A204.1 (cell line): ENCODE data around the gene MYL10.
"Not testable (repeated sequence)": the region's sequence is repeated elsewhere in the genome, so short reads cannot be mapped to it uniquely, and the experiment has no call there.

Experiments
- FAIRE-seq: peaks from 2 replicates; lab custom pipeline; 2012; peaks lifted over from hg19 to GRCh38; lab: Jason Lieb, UNC

The MYL10 gene

DNA sequence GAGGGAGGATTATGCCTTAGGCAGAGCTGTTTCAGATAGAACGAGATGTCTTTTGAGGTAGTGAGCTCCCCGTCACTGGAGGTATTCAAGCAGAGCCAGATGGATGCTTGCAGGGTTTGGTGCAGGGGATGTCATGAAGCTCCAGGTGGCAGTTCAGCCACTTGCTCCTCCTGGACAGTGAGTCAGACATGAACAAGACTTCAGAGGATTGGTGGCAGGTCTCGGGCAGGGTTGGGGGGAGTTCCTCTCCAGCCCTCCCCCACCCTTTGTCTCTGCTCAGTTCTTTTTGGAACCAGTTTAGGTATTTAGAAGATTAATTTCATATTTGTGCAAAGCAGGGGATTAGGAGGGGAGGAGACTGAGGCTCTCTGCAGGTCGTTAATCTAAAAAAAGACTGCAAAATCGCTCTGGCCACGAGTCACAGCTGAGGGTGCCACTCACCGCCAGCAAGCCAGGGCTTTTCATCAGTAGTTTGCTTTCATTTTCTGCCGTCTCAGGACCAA is 21.5 kb upstream of the MYL10 start:
- FAIRE-seq, result no peak

DNA sequence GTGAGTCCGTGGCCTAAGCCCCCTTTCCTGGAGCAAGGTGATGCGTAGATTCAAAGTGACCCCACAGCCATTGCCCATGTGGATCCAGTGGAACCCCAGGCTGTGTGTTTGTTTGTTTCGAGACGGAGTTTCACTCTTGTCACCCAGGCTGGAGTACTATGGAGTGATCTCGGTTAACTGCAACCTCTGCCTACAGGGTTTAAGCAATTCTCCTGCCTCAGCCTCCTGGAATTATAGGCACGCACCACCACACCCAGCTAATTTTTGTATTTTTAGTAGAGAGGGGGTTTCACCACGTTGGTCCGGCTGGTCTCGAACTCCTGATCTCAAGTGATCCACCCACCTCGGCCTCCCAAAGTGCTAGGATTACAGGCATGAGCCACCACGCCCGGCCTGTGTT is 18.8 kb upstream of the MYL10 start:
- not testable (repeated sequence) for FAIRE-seq

- no peak for FAIRE-seq
Observed at GRCh38 chr7:101645951-101646350, 16.9 kb upstream of the MYL10 start.

DNA sequence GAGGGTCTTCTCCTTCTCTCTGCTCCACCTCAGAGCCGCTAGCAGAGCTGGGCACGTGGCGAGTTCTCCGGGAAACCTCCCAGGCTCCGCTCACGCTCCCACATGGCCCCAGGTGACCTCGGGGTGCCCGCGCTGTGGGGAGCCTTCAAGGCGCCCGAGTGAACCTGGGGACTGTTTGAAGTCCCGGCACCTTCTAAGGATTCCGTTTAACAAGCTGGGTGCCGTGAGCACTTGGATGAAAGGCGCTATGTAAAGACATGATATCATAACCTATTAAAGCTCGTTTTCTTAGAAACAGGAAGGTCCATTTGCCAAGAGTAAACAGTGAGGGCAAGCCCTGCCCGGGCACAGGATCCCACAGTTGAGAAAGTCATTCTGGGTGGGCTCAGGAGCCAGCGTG is 15.8 kb upstream of the MYL10 start:
- FAIRE-seq, result no peak

GRCh38 chr7:101639127-101639526 is 10.0 kb upstream of the MYL10 start:
- not testable (repeated sequence) for FAIRE-seq

- no peak for FAIRE-seq
Observed at GRCh38 chr7:101636822-101637623, 7.9 kb upstream of the MYL10 start.

DNA sequence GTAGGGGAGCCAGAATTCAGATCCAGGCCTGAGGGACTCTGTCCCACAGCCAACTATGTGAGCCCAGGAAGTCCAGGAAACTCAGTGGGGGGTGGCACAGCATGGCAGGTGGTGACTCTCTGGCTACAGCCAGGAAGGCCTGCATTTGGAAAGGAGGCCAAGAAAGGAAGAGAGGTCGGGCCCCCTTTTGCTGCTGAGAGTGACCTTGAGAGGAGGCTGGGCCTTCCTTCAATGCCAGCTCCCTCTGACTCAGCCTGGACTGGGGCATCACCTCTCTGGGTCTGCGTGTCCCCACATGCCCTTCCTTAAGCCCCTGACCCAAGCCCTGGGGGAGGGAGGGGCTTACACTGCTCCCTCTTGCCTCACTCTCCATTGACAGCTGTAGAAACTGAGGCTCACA is 6.4 kb upstream of the MYL10 start:
- FAIRE-seq, result no peak

DNA sequence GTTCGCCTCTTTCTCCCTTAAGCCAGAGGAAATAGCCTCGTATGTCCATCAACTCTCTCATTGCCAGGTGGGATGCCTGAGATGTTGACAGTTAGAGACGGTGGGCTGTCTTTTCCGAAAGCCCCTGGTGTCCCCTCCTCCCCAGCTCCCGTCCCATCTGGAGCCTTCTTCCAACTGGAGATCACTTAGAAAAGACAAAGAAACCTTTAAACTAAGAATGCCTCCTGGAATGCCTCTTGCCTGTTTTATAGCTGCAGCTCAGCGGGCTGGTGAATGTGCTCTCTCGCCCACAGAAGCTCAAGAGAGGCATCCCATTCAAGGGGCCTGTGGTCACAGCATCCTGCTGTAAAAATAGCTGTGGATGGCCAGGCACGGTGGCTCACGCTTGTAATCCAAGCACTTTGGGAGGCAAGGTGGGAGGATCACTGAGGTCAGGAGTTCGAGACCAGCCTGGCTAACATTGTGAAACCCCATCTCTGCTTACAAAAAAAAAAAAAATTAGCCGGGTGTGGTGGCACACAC is 5.2 kb upstream of the MYL10 start:
- no peak for FAIRE-seq

DNA sequence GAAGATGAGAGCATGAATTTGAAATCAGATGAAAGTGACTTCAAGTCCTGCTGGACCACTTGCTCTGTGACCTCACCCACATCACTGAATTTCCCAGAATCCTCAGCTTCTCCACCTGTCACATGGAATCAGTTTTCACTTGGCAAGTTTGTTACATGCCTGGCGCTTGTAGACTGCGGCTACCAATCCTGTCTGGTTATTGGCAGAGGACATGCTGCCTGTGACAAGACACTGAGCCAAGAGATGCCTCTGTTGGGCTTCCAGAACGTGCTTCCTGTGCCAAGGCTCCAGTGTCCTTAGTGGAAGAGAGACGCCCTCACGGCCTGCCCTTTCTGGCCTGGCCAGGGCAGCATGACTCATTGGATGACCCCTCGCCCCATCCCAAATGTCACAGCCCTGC is 4.4 kb upstream of the MYL10 start:
- no peak for FAIRE-seq

- no peak for FAIRE-seq
Observed at GRCh38 chr7:101632641-101633040, 3.5 kb upstream of the MYL10 start.

DNA sequence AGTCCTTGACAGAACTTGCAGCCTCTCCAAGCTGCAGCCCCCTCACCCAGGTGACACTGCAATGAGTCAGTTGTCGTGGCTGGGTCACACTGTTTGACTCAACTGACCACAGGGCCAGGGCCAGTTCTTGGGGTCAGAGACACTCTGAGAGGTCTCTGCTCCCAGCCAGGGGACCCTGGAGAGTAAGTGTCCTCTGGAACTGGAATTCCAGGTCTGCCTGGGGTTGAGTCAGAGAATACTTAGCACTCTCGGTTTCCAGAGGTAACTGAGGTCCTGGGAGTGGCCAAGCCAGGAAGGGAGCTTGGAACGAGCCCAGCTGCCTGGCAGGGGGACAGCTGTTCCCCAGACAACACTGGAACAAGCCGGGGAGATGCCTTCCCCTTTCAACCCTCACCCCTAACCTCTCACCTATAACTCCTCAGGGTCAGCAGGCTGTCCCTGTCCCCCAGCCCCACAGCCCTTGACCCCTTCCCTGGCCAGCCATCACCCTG is 2.2 kb upstream of the MYL10 start:
- FAIRE-seq, result no peak

DNA sequence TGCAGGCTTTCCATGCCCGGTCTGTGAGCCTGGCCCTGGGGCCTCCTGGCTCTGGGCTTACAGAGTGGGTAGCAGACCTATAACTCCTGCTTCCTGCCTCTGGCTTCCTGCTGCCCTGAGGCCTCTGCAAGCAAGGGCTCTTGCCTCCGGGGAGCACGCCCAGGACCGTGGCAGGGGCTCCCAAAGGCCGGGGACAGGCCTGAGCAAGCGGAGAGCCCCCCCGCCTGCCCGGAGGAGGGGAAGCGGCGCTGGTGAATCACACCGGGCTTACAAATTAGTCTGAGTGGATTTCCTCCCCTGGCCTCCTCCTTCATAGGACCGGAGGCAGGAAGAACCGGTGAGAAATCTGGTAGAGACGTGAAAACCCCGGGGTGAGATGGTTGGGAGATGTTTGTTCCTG is 1.5 kb upstream of the MYL10 start:
- no peak for FAIRE-seq

DNA sequence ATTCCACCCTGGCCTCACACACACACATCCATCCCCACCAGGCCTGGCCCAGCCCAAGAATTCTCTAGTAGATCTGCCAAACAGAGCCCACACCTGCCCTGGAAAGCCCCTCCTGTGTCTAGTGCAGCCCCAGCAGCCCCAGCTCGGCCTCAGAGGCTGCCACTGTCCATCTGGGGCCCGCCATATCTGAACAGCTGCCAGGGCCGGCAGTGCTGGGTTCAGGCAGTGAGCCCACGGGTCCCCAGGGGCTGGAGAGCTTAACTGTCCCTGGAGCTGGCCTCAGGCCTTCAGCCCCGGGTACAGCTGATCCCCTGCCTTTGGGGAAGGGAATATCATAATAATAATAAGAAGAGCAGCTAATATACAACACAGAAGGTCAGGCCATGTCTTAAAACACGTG is 574 bp downstream of the MYL10 start:
- FAIRE-seq, result no peak

GRCh38 chr7:101626758-101627157 is 2.3 kb downstream of the MYL10 start:
- no peak for FAIRE-seq

DNA sequence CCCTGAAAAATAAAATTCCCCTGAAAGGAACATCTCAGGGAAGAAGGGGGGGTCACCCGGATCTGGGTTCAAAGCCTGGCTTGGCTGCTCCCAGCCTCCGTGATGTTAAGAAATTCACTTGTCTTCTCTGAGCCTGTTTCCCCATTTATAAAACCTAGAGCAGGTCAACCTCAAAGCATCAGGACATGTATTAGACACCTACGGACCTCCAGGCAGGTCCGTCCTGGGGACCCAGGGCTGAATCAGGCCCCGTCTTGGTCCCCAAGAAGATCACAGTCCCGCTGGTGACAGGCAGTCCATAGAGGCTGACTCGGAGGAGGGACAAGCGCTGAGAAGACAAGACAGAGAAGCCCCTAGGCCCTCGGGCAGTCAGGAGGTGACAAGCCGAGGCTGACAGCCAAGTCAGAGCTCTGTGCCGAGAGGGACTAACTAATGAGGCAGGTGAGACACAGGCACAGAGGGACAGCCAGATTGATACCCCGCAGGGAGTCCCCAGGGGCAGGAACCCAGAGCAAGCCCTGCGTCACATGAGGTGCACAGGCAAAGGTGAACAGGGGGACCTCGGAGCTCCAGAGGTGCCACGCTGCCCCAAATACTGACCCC is 2.9 kb downstream of the MYL10 start:
- no peak for FAIRE-seq

- no peak for FAIRE-seq
Observed at GRCh38 chr7:101625031-101625791, 3.9 kb downstream of the MYL10 start.

DNA sequence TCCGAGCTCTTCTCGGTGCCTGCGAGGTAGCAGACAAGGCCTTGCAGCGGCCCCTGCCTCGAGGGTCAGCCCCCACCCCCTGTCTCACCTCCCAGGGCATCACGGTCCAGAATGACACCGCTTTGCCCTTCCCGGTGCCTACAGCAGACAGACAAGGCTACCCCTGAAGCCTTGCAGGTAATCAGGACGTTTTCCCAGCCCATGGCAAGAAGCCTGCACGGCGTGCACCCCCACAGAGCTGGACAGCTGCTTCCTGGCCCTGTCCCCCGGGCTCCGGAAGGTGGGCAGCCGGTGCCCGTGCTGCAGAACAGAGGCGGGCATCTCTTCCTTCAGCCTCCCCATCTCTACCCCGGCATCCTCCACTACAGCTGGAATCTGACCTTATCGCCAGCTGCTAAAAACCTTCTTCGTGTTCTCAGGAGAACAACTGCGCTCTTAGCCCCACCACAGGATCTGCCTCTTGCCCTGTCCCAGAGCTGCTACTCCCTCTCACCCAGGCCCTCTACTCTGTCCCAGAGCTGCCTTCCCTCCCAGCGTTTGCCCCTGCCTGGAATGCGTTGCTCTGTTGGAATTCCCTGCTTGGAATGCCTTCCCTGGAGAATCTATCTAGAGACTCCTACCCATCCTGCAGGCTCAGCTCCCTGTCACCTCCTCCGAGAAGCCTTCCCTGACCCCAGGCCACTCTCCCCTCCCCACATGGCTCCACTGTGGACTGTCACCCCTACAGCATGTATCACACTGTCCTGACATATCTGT is 4.7 kb downstream of the MYL10 start:
- no peak for FAIRE-seq

- FAIRE-seq, result no peak
Observed at GRCh38 chr7:101622609-101623173, 6.4 kb downstream of the MYL10 start.

GRCh38 chr7:101620991-101621390 is 8.1 kb downstream of the MYL10 start:
- FAIRE-seq, result no peak

- FAIRE-seq, result no peak
Observed at GRCh38 chr7:101620395-101620794, 8.7 kb downstream of the MYL10 start.

GRCh38 chr7:101618916-101619315 is 10.2 kb downstream of the MYL10 start:
- no peak for FAIRE-seq
